Measurements from ENCODE around the gene KLHL17.

GRCh38 chr1:918843-919242 is 41.5 kb upstream of the KLHL17 start:
- TF ChIP-seq USF1 (CRISPR knock-in tag; IDR thresholded peaks at IDR 0.05) (no peak), IRF1 (CRISPR knock-in tag; IDR thresholded peaks at IDR 0.05) (no peak), E2F4 (CRISPR knock-in tag; IDR thresholded peaks at IDR 0.05; ENCODE audit: borderline replicate concordance, low read depth) (no peak), MAX (CRISPR knock-in tag; IDR thresholded peaks at IDR 0.05) (no peak), CREB1 (CRISPR knock-in tag; IDR thresholded peaks at IDR 0.05) (no peak), CTCF (IDR thresholded peaks at IDR 0.05) (no peak)
